Adrenal gland (tissue), 5 donors: ENCODE data around the gene KCNK3.

Experiments
- CTCF ChIP-seq, 6 experiments: fragments of 450-650 bp in 4 of 6; fragments of 200-600 bp in 2 of 6; sonication (generic) in 1 of 6; IDR thresholded peaks; 1 replicate in 5 of 6; 2 replicates in 1 of 6; pipeline versions ENCODE4 v1.5.1 to v1.8.0; 2016 to 2021; ENCODE audit warnings: antibody characterized with exemption in 6 of 6, mild to moderate bottlenecking in 2 of 6, moderate library complexity in 1 of 6
- POLR2A ChIP-seq, 2 donors: fragments of 450-650 bp; IDR thresholded peaks; one replicate each; pipeline ENCODE4 v1.6.1; 2017; ENCODE audit warnings: antibody characterized with exemption in 2 of 2, mild to moderate bottlenecking in 2 of 2, moderate library complexity in 1 of 2
- donor health status: DM: no; HTN: no; CAD: no.

- no peak for TF ChIP-seq CTCF (IDR thresholded peaks at IDR 0.05)
- no peak for TF ChIP-seq POLR2A (IDR thresholded peaks at IDR 0.05)
These were observed 24.8 kb downstream of the KCNK3 start for GRCh38 chr2:26717362-26717761.
